GM23248 (cell line): ENCODE data around the gene FAM118A. TPM values are rescaled to one million over a fixed set of nuclear protein-coding genes. Genes with fewer than 3 reads are reported as not detected.

Experiments
- DNase-seq: peaks from one replicate; pipeline ENCODE4 v3.0.0-alpha.2; 2015
- H2AFZ ChIP-seq: fragments of 200-600 bp; sonication (generic); 2 replicates; pipeline ENCODE4 v1.6.1; 2016; ENCODE audit warnings: antibody characterized with exemption
- H3F3A ChIP-seq: fragments of 200-600 bp; sonication (generic); 2 replicates; pipeline ENCODE4 v1.6.1; 2016; ENCODE audit warnings: mild to moderate bottlenecking, antibody characterized with exemption, mixed run types; ENCODE audit not compliant: insufficient read depth
- H3K27ac ChIP-seq: fragments of 200-600 bp; sonication (generic); 2 replicates; pipeline ENCODE4 v1.5.1; 2016; ENCODE audit warnings: mild to moderate bottlenecking
- H3K27me3 ChIP-seq: fragments of 200-600 bp; sonication (generic); replicated peaks from 2 replicates; pipeline ENCODE4 v1.6.1; 2016; ENCODE audit warnings: mild to moderate bottlenecking; ENCODE audit not compliant: insufficient read depth
- H3K36me3 ChIP-seq: fragments of 200-600 bp; sonication (generic); 2 replicates; pipeline ENCODE4 v1.6.1; 2016; ENCODE audit warnings: low read depth, mild to moderate bottlenecking
- H3K4me1 ChIP-seq: fragments of 200-600 bp; sonication (generic); 2 replicates; pipeline ENCODE4 v1.6.1; 2016; ENCODE audit warnings: mild to moderate bottlenecking; ENCODE audit not compliant: insufficient read depth
- H3K4me2 ChIP-seq: fragments of 200-600 bp; sonication (generic); one replicate; pipeline ENCODE4 v1.6.1; 2016; ENCODE audit warnings: mild to moderate bottlenecking; ENCODE audit not compliant: unreplicated experiment
- H3K4me3 ChIP-seq: fragments of 200-600 bp; sonication (generic); 2 replicates; pipeline ENCODE4 v1.5.1; 2016; ENCODE audit warnings: mild to moderate bottlenecking
- H3K79me2 ChIP-seq: fragments of 200-600 bp; sonication (generic); 2 replicates; pipeline ENCODE4 v1.6.1; 2016; ENCODE audit warnings: mild to moderate bottlenecking; ENCODE audit not compliant: insufficient read depth
- H3K9ac ChIP-seq: fragments of 200-600 bp; sonication (generic); 2 replicates; pipeline ENCODE4 v1.6.1; 2016; ENCODE audit warnings: mild to moderate bottlenecking
- H3K9me2 ChIP-seq: fragments of 200-600 bp; sonication (generic); 2 replicates; pipeline ENCODE4 v1.6.1; 2016; ENCODE audit warnings: mixed run types, mild to moderate bottlenecking, moderate library complexity; ENCODE audit not compliant: insufficient read depth
- H3K9me3 ChIP-seq: fragments of 200-600 bp; sonication (generic); one replicate; pipeline ENCODE4 v1.6.1; 2017; ENCODE audit warnings: low read depth
- H4K20me1 ChIP-seq: fragments of 200-600 bp; sonication (generic); 2 replicates; pipeline ENCODE4 v1.6.0; 2016; ENCODE audit not compliant: insufficient read depth
- EZH2 ChIP-seq: fragments of 200-600 bp; sonication (generic); IDR thresholded peaks from 2 replicates; pipeline ENCODE4 v1.6.1; 2018; ENCODE audit warnings: antibody characterized with exemption, mild to moderate bottlenecking; ENCODE audit not compliant: insufficient read depth, poor library complexity, severe bottlenecking
- EZH2phosphoT487 ChIP-seq: fragments of 200-600 bp; sonication (generic); IDR thresholded peaks from 2 replicates; pipeline ENCODE4 v1.6.1; 2018; ENCODE audit warnings: antibody characterized with exemption, moderate library complexity, mild to moderate bottlenecking, low read depth; ENCODE audit not compliant: insufficient read depth
- whole genome bisulfite sequencing, 2 experiments: methylation state at CpG; one replicate each; pipeline ENCODE4 v1.1.6; 2015 to 2017; ENCODE audit warnings: low lambda C conversion rate in 2 of 2, low coverage in 1 of 2; ENCODE audit errors: missing lambda C conversion rate in 2 of 2; 5-methylcytosine and 5-hydroxymethylcytosine counted together
- in situ Hi-C: fragments of 300-500 bp; cut with MboI; formaldehyde crosslinking; loops from 2 replicates; pipeline ENCODE4 v1.15.0; 2020
- polyA plus RNA-seq: library from polyadenylated mRNA; unstranded; fragments of >200 nt; fragmentation: Nextera tagmentation; extraction: Ambion mirVana; gene quantifications from 2 replicates; pipeline ENCODE4 v1.2.1, GENCODE V29; 2016
- total RNA-seq: library from RNA; depleted of rRNA; stranded (reverse); fragments of >200 nt; shearing (Covaris generic); gene quantifications from 2 replicates; pipeline ENCODE4 v1.2.3, GENCODE V29; 2014

The FAM118A gene
- total and polyA plus RNA-seq, 2 experiments from 2014 or later: 8.5 to 11.1 TPM

GRCh38 chr22:45296628-45297297 is 13.0 kb upstream of the FAM118A start:
- no peak overlapping the region for H3K27ac ChIP-seq
- 75 to 84% methylated on average over 13 of the region's 13 CpGs for WGBS, 2 experiments
- no peak for DNase-seq
- peaks cover 2% of the 10 kb centered on the region; the same call in 1 of the 2 replicates for H3K4me1 ChIP-seq
- no peaks in the 10 kb centered on the region for H3K9me2 ChIP-seq
- H3K4me2 ChIP-seq: no peak overlapping the region
- no peak overlapping the region for H2AFZ ChIP-seq
- no peaks in the 10 kb centered on the region for H3K9me3 ChIP-seq
- no peaks in the 10 kb centered on the region for H3K79me2 ChIP-seq
- TF ChIP-seq EZH2phosphoT487 (no peak), EZH2 (no peak)
- peaks cover 2% of the 10 kb centered on the region; the same call in 1 of the 2 replicates for H3F3A ChIP-seq
- H3K9ac ChIP-seq: no peak overlapping the region
- H3K4me3 ChIP-seq: no peak overlapping the region
- no peaks in the 10 kb centered on the region for H4K20me1 ChIP-seq
- H3K36me3 ChIP-seq: no peaks in the 10 kb centered on the region
- in situ Hi-C loops: no loop called here
- no peaks in the 10 kb centered on the region for H3K27me3 ChIP-seq

- in situ Hi-C loops: no loop called here
- Histone ChIP-seq H3K9ac (no peak overlapping the region), H2AFZ (no peak overlapping the region), H3K36me3 (no peaks in the 10 kb centered on the region), H4K20me1 (no peaks in the 10 kb centered on the region), H3K9me2 (no peaks in the 10 kb centered on the region), H3F3A (peaks cover 4% of the 10 kb centered on the region; the same call in 1 of the 2 replicates), H3K9me3 (no peaks in the 10 kb centered on the region), H3K27me3 (no peaks in the 10 kb centered on the region), H3K4me1 (peaks cover 4% of the 10 kb centered on the region; the same call in 1 of the 2 replicates), H3K4me2 (no peak overlapping the region), H3K79me2 (no peaks in the 10 kb centered on the region), H3K27ac (no peak overlapping the region), H3K4me3 (no peak overlapping the region)
- 66% methylated on average over 14 to 15 of the region's 15 CpGs for WGBS, 2 experiments
- TF ChIP-seq EZH2phosphoT487 (no peak), EZH2 (no peak)
- no peak for DNase-seq
Observed at GRCh38 chr22:45298934-45299505, 10.7 kb upstream of the FAM118A start.

GRCh38 chr22:45302751-45303150 is 7.0 kb upstream of the FAM118A start:
- Histone ChIP-seq H3K4me3 (no peak overlapping the region), H3K4me1 (peaks cover 4% of the 10 kb centered on the region; the same call in 1 of the 2 replicates), H3K79me2 (no peaks in the 10 kb centered on the region), H3K9ac (no peak overlapping the region), H3K27ac (no peak overlapping the region), H4K20me1 (no peaks in the 10 kb centered on the region), H3K27me3 (no peaks in the 10 kb centered on the region), H3K9me2 (no peaks in the 10 kb centered on the region), H3K9me3 (no peaks in the 10 kb centered on the region), H3K36me3 (no peaks in the 10 kb centered on the region), H3F3A (peaks cover 4% of the 10 kb centered on the region; the same call in 1 of the 2 replicates), H2AFZ (no peak overlapping the region), H3K4me2 (no peak overlapping the region)
- in situ Hi-C loops: no loop called here
- TF ChIP-seq EZH2 (no peak), EZH2phosphoT487 (no peak)
- DNase-seq: no peak
- WGBS, 2 experiments: 57 to 60% methylated on average over 8 of the region's 8 CpGs

GRCh38 chr22:45303181-45303580 is 6.6 kb upstream of the FAM118A start:
- Histone ChIP-seq H3K9me2 (no peaks in the 10 kb centered on the region), H3F3A (peaks cover 4% of the 10 kb centered on the region; the same call in 1 of the 2 replicates), H3K27me3 (no peaks in the 10 kb centered on the region), H3K4me1 (peaks cover 4% of the 10 kb centered on the region; the same call in 1 of the 2 replicates), H3K9me3 (no peaks in the 10 kb centered on the region), H3K9ac (no peak overlapping the region), H2AFZ (no peak overlapping the region), H3K27ac (no peak overlapping the region), H3K36me3 (no peaks in the 10 kb centered on the region), H3K4me2 (no peak overlapping the region), H3K79me2 (no peaks in the 10 kb centered on the region), H3K4me3 (no peak overlapping the region), H4K20me1 (no peaks in the 10 kb centered on the region)
- in situ Hi-C loops: no loop called here
- WGBS, 2 experiments: 31 to 38% methylated on average over 7 of the region's 7 CpGs
- TF ChIP-seq EZH2: no peak
- no peak for TF ChIP-seq EZH2phosphoT487
- peak; percentile 22 for DNase-seq
